Large intestine (tissue), 3 donors: ENCODE data around the gene LRMDA. TPM values are rescaled to one million over a fixed set of nuclear protein-coding genes. Genes with fewer than 3 reads are reported as not detected.
A peak's percentile ranks its signal among the peaks of the same experiment; 100 is the strongest.

Source experiments
- DNase-seq, 2 donors: peaks; one replicate each; pipeline versions ENCODE4 v3.0.0 to v3.0.0-alpha.2; 2013
- H3K27ac ChIP-seq: one replicate; pipeline ENCODE4 v1.5.1; 2013; ENCODE audit warnings: low read length
- H3K27me3 ChIP-seq: 2 replicates; pipeline ENCODE4 v1.6.1; 2013; ENCODE audit warnings: low read length; ENCODE audit not compliant: control insufficient read depth, insufficient read depth
- H3K36me3 ChIP-seq: 2 replicates; pipeline ENCODE4 v1.6.1; 2013; ENCODE audit warnings: low read length; ENCODE audit not compliant: control insufficient read depth, insufficient read depth
- H3K4me1 ChIP-seq: one replicate; pipeline ENCODE4 v1.6.1; 2013; ENCODE audit warnings: low read length; ENCODE audit not compliant: control insufficient read depth, insufficient read depth
- H3K4me3 ChIP-seq: one replicate; pipeline ENCODE4 v1.5.1; 2013; ENCODE audit warnings: low read length
- H3K9me3 ChIP-seq: one replicate; pipeline ENCODE4 v1.6.1; 2013; ENCODE audit warnings: mild to moderate bottlenecking, low read depth, low read length, moderate library complexity; ENCODE audit not compliant: control insufficient read depth
- WGBS: methylation state at CpG from one replicate; pipeline ENCODE4 v1.1.5; 2013; ENCODE audit warnings: low lambda C conversion rate; ENCODE audit not compliant: insufficient coverage; 5-methylcytosine and 5-hydroxymethylcytosine counted together
- polyA plus RNA-seq: library from polyadenylated mRNA; unstranded; fragments of 120-200 nt; gene quantifications from one replicate; pipeline ENCODE4 v1.2.1, GENCODE V29; 2013

Gene LRMDA
- polyA plus RNA-seq, 1 donor, result 5.3 TPM

- WGBS, result no CpG with 5 or more reads among the region's 3 CpGs
- H3K9me3 ChIP-seq, result no peaks in the 10 kb centered on the region
- H3K36me3 ChIP-seq, result no peaks in the 10 kb centered on the region
- no peak for DNase-seq
- peaks cover 26% of the 10 kb centered on the region for H3K4me1 ChIP-seq
- no peak overlapping the region for H3K27ac ChIP-seq
- no peak overlapping the region for H3K4me3 ChIP-seq
- H3K27me3 ChIP-seq, result no peaks in the 10 kb centered on the region
These were observed 657.6 kb downstream of the LRMDA start for GRCh38 chr10:76088980-76089379.

GRCh38 chr10:76089556-76090180 is 658.2 kb downstream of the LRMDA start:
- Histone ChIP-seq H3K27me3 (no peaks in the 10 kb centered on the region), H3K4me1 (peaks cover 26% of the 10 kb centered on the region), H3K27ac (no peak overlapping the region), H3K4me3 (no peak overlapping the region), H3K9me3 (no peaks in the 10 kb centered on the region), H3K36me3 (no peaks in the 10 kb centered on the region)
- DNase-seq, result no peak
- WGBS, result no CpG with 5 or more reads among the region's 12 CpGs

GRCh38 chr10:76091926-76092325 is 660.5 kb downstream of the LRMDA start:
- no peaks in the 10 kb centered on the region for H3K36me3 ChIP-seq
- no CpG with 5 or more reads among the region's 1 CpG for WGBS
- H3K4me1 ChIP-seq, result peaks cover 15% of the 10 kb centered on the region
- H3K4me3 ChIP-seq, result no peak overlapping the region
- no peaks in the 10 kb centered on the region for H3K27me3 ChIP-seq
- peak overlapping the region; percentile 22 for H3K27ac ChIP-seq
- DNase-seq, result peak; percentile 68 to 90
- H3K9me3 ChIP-seq, result no peaks in the 10 kb centered on the region

GRCh38 chr10:76106611-76107010 is 675.2 kb downstream of the LRMDA start:
- Histone ChIP-seq H3K4me1 (peaks cover 2% of the 10 kb centered on the region), H3K36me3 (no peaks in the 10 kb centered on the region), H3K9me3 (no peaks in the 10 kb centered on the region), H3K27me3 (peaks cover under 1% of the 10 kb centered on the region), H3K4me3 (no peak overlapping the region), H3K27ac (no peak overlapping the region)
- no peak for DNase-seq
- no CpG with 5 or more reads among the region's 6 CpGs for WGBS

- DNase-seq, result no peak
- peaks cover 4% of the 10 kb centered on the region for H3K9me3 ChIP-seq
- H3K4me1 ChIP-seq, result peaks cover 10% of the 10 kb centered on the region
- peaks cover 13% of the 10 kb centered on the region for H3K27me3 ChIP-seq
- H3K27ac ChIP-seq, result no peak overlapping the region
- H3K4me3 ChIP-seq, result no peak overlapping the region
- no CpG with 5 or more reads among the region's 4 CpGs for WGBS
- no peaks in the 10 kb centered on the region for H3K36me3 ChIP-seq
These were observed 677.3 kb downstream of the LRMDA start for GRCh38 chr10:76108563-76109359.

- peaks cover 10% of the 10 kb centered on the region for H3K4me1 ChIP-seq
- H3K9me3 ChIP-seq, result peaks cover 4% of the 10 kb centered on the region
- no peak for DNase-seq
- H3K27ac ChIP-seq, result no peak overlapping the region
- peaks cover 13% of the 10 kb centered on the region for H3K27me3 ChIP-seq
- no peaks in the 10 kb centered on the region for H3K36me3 ChIP-seq
- H3K4me3 ChIP-seq, result no peak overlapping the region
- 57% methylated on average over 1 of the region's 4 CpGs for WGBS
These were observed 680.0 kb downstream of the LRMDA start for GRCh38 chr10:76111404-76111803.

GRCh38 chr10:76111986-76112825 is 680.8 kb downstream of the LRMDA start:
- no peaks in the 10 kb centered on the region for H3K36me3 ChIP-seq
- no peak overlapping the region for H3K4me3 ChIP-seq
- peaks cover 10% of the 10 kb centered on the region for H3K4me1 ChIP-seq
- peak in 1 of 2 donors; percentile 22 for DNase-seq
- WGBS, result 30% methylated on average over 2 of the region's 33 CpGs
- H3K27ac ChIP-seq, result peak overlapping the region; percentile 3
- peaks cover 4% of the 10 kb centered on the region for H3K9me3 ChIP-seq
- peaks cover 13% of the 10 kb centered on the region for H3K27me3 ChIP-seq

GRCh38 chr10:76112826-76113150 is 681.4 kb downstream of the LRMDA start:
- peaks cover 13% of the 10 kb centered on the region for H3K27me3 ChIP-seq
- DNase-seq, result no peak
- H3K36me3 ChIP-seq, result no peaks in the 10 kb centered on the region
- peaks cover 4% of the 10 kb centered on the region for H3K9me3 ChIP-seq
- H3K4me1 ChIP-seq, result peaks cover 10% of the 10 kb centered on the region
- no peak overlapping the region for H3K4me3 ChIP-seq
- no peak overlapping the region for H3K27ac ChIP-seq
- WGBS, result 100% methylated on average over 1 of the region's 2 CpGs

- peaks cover 4% of the 10 kb centered on the region for H3K9me3 ChIP-seq
- H3K36me3 ChIP-seq, result no peaks in the 10 kb centered on the region
- no peak overlapping the region for H3K4me3 ChIP-seq
- peaks cover 10% of the 10 kb centered on the region for H3K4me1 ChIP-seq
- no peak overlapping the region for H3K27ac ChIP-seq
- no CpG with 5 or more reads among the region's 4 CpGs for WGBS
- no peak for DNase-seq
- H3K27me3 ChIP-seq, result peaks cover 13% of the 10 kb centered on the region
These were observed 682.5 kb downstream of the LRMDA start for GRCh38 chr10:76113952-76114351.

- H3K9me3 ChIP-seq, result peaks cover 4% of the 10 kb centered on the region
- no peak overlapping the region for H3K27ac ChIP-seq
- DNase-seq, result no peak
- H3K4me1 ChIP-seq, result peaks cover 10% of the 10 kb centered on the region
- peaks cover 13% of the 10 kb centered on the region for H3K27me3 ChIP-seq
- H3K36me3 ChIP-seq, result no peaks in the 10 kb centered on the region
- H3K4me3 ChIP-seq, result no peak overlapping the region
- no CpG with 5 or more reads among the region's 9 CpGs for WGBS
These were observed 683.2 kb downstream of the LRMDA start for GRCh38 chr10:76114581-76115001.
